H1 (cell line): ENCODE measurements around the gene RRP1B. TPM values are rescaled to one million over a fixed set of nuclear protein-coding genes. Genes with fewer than 3 reads are reported as not detected.

ENCODE experiments used
- CTCF ChIA-PET: fragments of 300-600 bp; sonication (Branson Sonifier 250); formaldehyde crosslinking; loops from one replicate; lab custom pipeline; 2021; ENCODE audit not compliant: partially characterized antibody; lab: Charles Lee
- POLR2A ChIA-PET: fragments of 300-600 bp; sonication (Branson Sonifier 250); formaldehyde crosslinking; loops from one replicate; lab custom pipeline; 2021; ENCODE audit warnings: inconsistent platforms; ENCODE audit not compliant: partially characterized antibody; lab: Charles Lee
- DNase-seq, 2 experiments: peaks; one replicate each; pipeline versions ENCODE4 v3.0.0 to v3.0.0-alpha.2; 2010 to 2022; ENCODE audit warnings: low spot score in 2 of 2, low read depth in 1 of 2, mixed read lengths in 1 of 2
- FAIRE-seq: peaks from 2 replicates; lab custom pipeline; 2011; peaks lifted over from hg19 to GRCh38; lab: Jason Lieb, UNC
- H2AFZ ChIP-seq: 2 replicates; pipeline ENCODE4 v1.8.1; 2012; ENCODE audit warnings: low read length, inconsistent platforms
- H2AK5ac ChIP-seq: 2 replicates; pipeline ENCODE4 v1.6.1; 2013; ENCODE audit warnings: low read depth, low read length
- H2BK120ac ChIP-seq: replicated peaks from 2 replicates; pipeline ENCODE3; 2013; ENCODE audit warnings: low read depth, low read length, inconsistent platforms
- H2BK12ac ChIP-seq: 2 replicates; pipeline ENCODE4 v1.6.1; 2013; ENCODE audit warnings: low read depth, low read length
- H2BK15ac ChIP-seq: 2 replicates; pipeline ENCODE4 v1.6.1; 2013; ENCODE audit warnings: low read length
- H2BK20ac ChIP-seq: 2 replicates; pipeline ENCODE4 v1.6.1; 2013; ENCODE audit warnings: low read length
- H2BK5ac ChIP-seq: 2 replicates; pipeline ENCODE4 v1.6.1; 2013; ENCODE audit warnings: low read depth, low read length
- H3K14ac ChIP-seq: 2 replicates; pipeline ENCODE4 v1.6.1; 2013; ENCODE audit warnings: inconsistent platforms; ENCODE audit not compliant: insufficient read length
- H3K18ac ChIP-seq: 2 replicates; pipeline ENCODE4 v1.6.1; 2013; ENCODE audit warnings: low read length; ENCODE audit errors: extremely low read depth
- H3K23ac ChIP-seq: 2 replicates; pipeline ENCODE4 v1.6.1; 2013; ENCODE audit warnings: inconsistent platforms; ENCODE audit not compliant: insufficient read length
- H3K23me2 ChIP-seq: 2 replicates; pipeline ENCODE4 v1.6.1; 2013; ENCODE audit warnings: low read depth, low read length
- H3K27ac ChIP-seq: 2 replicates; pipeline ENCODE4 v1.6.1; 2011; ENCODE audit warnings: low read depth, low read length, inconsistent platforms
- H3K27me3 ChIP-seq, 4 experiments: replicated peaks in 1 of 4; 1 replicate in 1 of 4; 2 replicates in 3 of 4; pipeline versions ENCODE4 v1.6.1 to v1.8.1; 2011 to 2013; ENCODE audit warnings: low read length in 3 of 4, mild to moderate bottlenecking in 3 of 4, inconsistent platforms in 2 of 4, mixed read lengths in 2 of 4, moderate library complexity in 1 of 4; ENCODE audit not compliant: control insufficient read depth in 3 of 4, insufficient read depth in 3 of 4; ENCODE audit errors: extremely low read depth in 1 of 4
- H3K36me3 ChIP-seq, 4 experiments: 2 replicates each; pipeline versions ENCODE4 v1.6.1 to v1.8.1; 2011 to 2013; ENCODE audit warnings: mild to moderate bottlenecking in 4 of 4, low read length in 3 of 4, moderate library complexity in 2 of 4, control low read depth in 1 of 4, inconsistent platforms in 1 of 4; ENCODE audit not compliant: insufficient read depth in 4 of 4, control insufficient read depth in 2 of 4
- H3K4ac ChIP-seq: replicated peaks from 2 replicates; pipeline ENCODE3; 2013; ENCODE audit warnings: low read length, low read depth, mixed read lengths, inconsistent platforms; ENCODE audit not compliant: insufficient read length
- H3K4me1 ChIP-seq, 4 experiments: replicated peaks in 1 of 4; 1 replicate in 1 of 4; 2 replicates in 3 of 4; pipeline versions ENCODE4 v1.6.1 to v1.8.1; 2011 to 2013; ENCODE audit warnings: low read length in 3 of 4, inconsistent platforms in 2 of 4, mixed read lengths in 1 of 4; ENCODE audit not compliant: insufficient read depth in 4 of 4, control insufficient read depth in 3 of 4
- H3K4me2 ChIP-seq, 2 experiments: 2 replicates each; pipeline versions ENCODE4 v1.6.1 to v1.8.1; 2011 to 2013; ENCODE audit warnings: low read depth in 2 of 2, low read length in 2 of 2, control low read depth in 1 of 2, inconsistent platforms in 1 of 2, mild to moderate bottlenecking in 1 of 2; ENCODE audit not compliant: insufficient read depth in 1 of 2
- H3K4me3 ChIP-seq, 4 experiments: fragments of 200-600, 300-600 bp in 1 of 4; sonication (generic), shearing (Covaris generic), sonication (Bioruptor Twin) in 1 of 4; 2 replicates each; pipeline versions ENCODE4 v1.5.1 to v1.8.1; 2011 to 2016; ENCODE audit warnings: low read length in 4 of 4, low read depth in 3 of 4, control low read depth in 2 of 4, inconsistent platforms in 2 of 4, mild to moderate bottlenecking in 2 of 4, mixed read lengths in 1 of 4, moderate library complexity in 1 of 4; ENCODE audit not compliant: insufficient read depth in 2 of 4; ENCODE audit errors: extremely low read depth in 1 of 4
- H3K56ac ChIP-seq: replicated peaks from 2 replicates; pipeline ENCODE3; 2013; ENCODE audit warnings: low read depth, mild to moderate bottlenecking, mixed read lengths, low read length, inconsistent platforms; ENCODE audit not compliant: insufficient read length
- H3K79me1 ChIP-seq: 2 replicates; pipeline ENCODE4 v1.6.1; 2013; ENCODE audit warnings: low read depth, low read length, control low read depth
- H3K79me2 ChIP-seq, 2 experiments: 2 replicates each; pipeline versions ENCODE4 v1.6.1 to v1.8.1; 2012 to 2013; ENCODE audit warnings: low read length in 2 of 2, mild to moderate bottlenecking in 2 of 2, inconsistent platforms in 1 of 2; ENCODE audit not compliant: insufficient read depth in 2 of 2, control insufficient read depth in 1 of 2
- H3K9ac ChIP-seq, 4 experiments: replicated peaks in 1 of 4; 1 replicate in 1 of 4; 2 replicates in 3 of 4; pipeline versions ENCODE4 v1.6.1 to v1.8.1; 2011 to 2013; ENCODE audit warnings: low read depth in 3 of 4, low read length in 3 of 4, control low read depth in 2 of 4, mild to moderate bottlenecking in 2 of 4, moderate library complexity in 2 of 4, inconsistent platforms in 1 of 4; ENCODE audit errors: extremely low read depth in 1 of 4
- H3K9me3 ChIP-seq, 2 experiments: 2 replicates each; pipeline versions ENCODE4 v1.6.1 to v1.8.1; 2012 to 2013; ENCODE audit warnings: mild to moderate bottlenecking in 2 of 2, moderate library complexity in 2 of 2, control low read depth in 1 of 2, inconsistent platforms in 1 of 2, low read depth in 1 of 2, low read length in 1 of 2, mixed read lengths in 1 of 2; ENCODE audit not compliant: insufficient read depth in 2 of 2
- H4K20me1 ChIP-seq, 2 experiments: replicated peaks in 1 of 2; 2 replicates each; pipeline versions ENCODE3 to v1.8.1; 2011 to 2013; ENCODE audit warnings: inconsistent platforms in 2 of 2, low read length in 2 of 2, mild to moderate bottlenecking in 1 of 2; ENCODE audit not compliant: insufficient read depth in 2 of 2, control insufficient read depth in 1 of 2
- H4K5ac ChIP-seq: 2 replicates; pipeline ENCODE4 v1.6.1; 2013; ENCODE audit warnings: low read length, low read depth, mixed read lengths, inconsistent platforms; ENCODE audit not compliant: insufficient read length
- H4K8ac ChIP-seq: 2 replicates; pipeline ENCODE4 v1.8.0; 2013; ENCODE audit warnings: mild to moderate bottlenecking, moderate library complexity, low read length, inconsistent platforms; ENCODE audit not compliant: insufficient read depth; ENCODE audit errors: extremely low read depth
- H4K91ac ChIP-seq: replicated peaks from 2 replicates; pipeline ENCODE3; 2013; ENCODE audit warnings: low read length, mixed read lengths, inconsistent platforms; ENCODE audit not compliant: insufficient read length
- BACH1 ChIP-seq: IDR thresholded peaks from 2 replicates; pipeline ENCODE4 v1.6.1; 2012; ENCODE audit warnings: low read length, improper control_type of control experiment
- CBX5 ChIP-seq: fragments of 300-800, 300-1000 bp; sonication (generic); IDR thresholded peaks from 2 replicates; pipeline ENCODE4 v1.7.1; 2016; ENCODE audit warnings: antibody characterized with exemption, low read length, low read depth
- KDM1A ChIP-seq: fragments of 200-600, 300-600 bp; sonication (generic); IDR thresholded peaks from 2 replicates; pipeline ENCODE4 v1.7.1; 2016; ENCODE audit warnings: mild to moderate bottlenecking, low read length, borderline replicate concordance
- KDM5A ChIP-seq: fragments of 200-600 bp; IDR thresholded peaks from 2 replicates; pipeline ENCODE4 v1.7.1; 2012; ENCODE audit warnings: mild to moderate bottlenecking, low read length, inconsistent platforms, mixed read lengths
- POLR2AphosphoS5 ChIP-seq: IDR thresholded peaks from 2 replicates; pipeline ENCODE4 v1.6.1; 2011; ENCODE audit warnings: low read depth, low read length
- SIX5 ChIP-seq: IDR thresholded peaks from 2 replicates; pipeline ENCODE4 v1.6.1; 2011; ENCODE audit warnings: mild to moderate bottlenecking, low read depth, low read length
- WGBS, 2 experiments: shearing (Covaris generic) in 1 of 2; methylation state at CpG; one replicate each; pipeline versions ENCODE4 v1.1.6 to v1.1.7; 2013 to 2015; ENCODE audit warnings: low lambda C conversion rate in 2 of 2, mixed read lengths in 2 of 2, inconsistent platforms in 1 of 2, low coverage in 1 of 2, missing lambda C conversion rate in 1 of 2; ENCODE audit not compliant: insufficient replicate concordance in 2 of 2, insufficient coverage in 1 of 2, insufficient read length in 1 of 2; ENCODE audit errors: extremely low coverage in 1 of 2, missing lambda C conversion rate in 1 of 2; 5-methylcytosine and 5-hydroxymethylcytosine counted together
- polyA plus RNA-seq, 7 experiments: library from polyadenylated mRNA; depleted of rRNA in 3 of 7; stranded (reverse) in 5 of 7; unstranded in 2 of 7; fragments of >200 nt in 5 of 7; fragments of 200-250 nt in 2 of 7; gene quantifications; 1 replicate in 5 of 7; 2 replicates in 1 of 7; 4 replicates in 1 of 7; pipeline versions ENCODE4 v1.2.1 to v1.2.3, GENCODE V29; 2011 to 2013; ENCODE audit warnings: missing spikeins in 2 of 7, mixed read lengths in 2 of 7
- total RNA-seq: library from RNA; stranded (reverse); fragmentation: NEBNext Ultra II Directional; extraction: Animal tissue kit (Norgen Biotek cat#: 25700); gene quantifications from 2 replicates; pipeline ENCODE4 v1.2.1, GENCODE V29; 2021
- TF ChIP-seq, protein P1 (sequence below): IDR thresholded peaks from 2 replicates; pipeline ENCODE4 v1.6.1; 2012; ENCODE audit warnings: low read length, inconsistent platforms

The RRP1B gene
- total and polyA plus RNA-seq, 2 of the 8 experiments (the other 6 are each of a cell fraction or from before 2014, with no cell fraction given) = 25.8 to 97.3 TPM

DNA sequence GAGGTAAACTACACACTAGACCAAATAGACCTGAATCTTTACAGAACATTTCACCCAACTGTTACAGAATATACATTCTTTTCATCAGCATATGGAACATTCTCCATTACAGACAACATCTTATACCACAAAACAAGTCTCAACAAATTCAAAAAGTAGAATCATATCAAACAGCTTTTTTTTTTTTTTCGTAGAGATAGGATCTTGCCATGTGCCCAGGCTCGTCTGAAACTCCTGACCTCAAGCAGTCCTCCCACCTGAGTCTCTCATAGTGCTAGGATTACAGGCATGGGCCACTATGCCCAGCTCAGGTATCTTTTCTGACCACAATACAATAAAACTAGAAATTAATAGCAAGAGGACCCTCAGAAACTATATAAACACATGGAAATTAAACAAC is 36.6 kb upstream of the RRP1B start:
- Histone ChIP-seq H3K14ac (no peak overlapping the region), H2BK15ac (no peak overlapping the region), H3K4ac (no peak overlapping the region), H3K18ac (no peak overlapping the region), H3K56ac (no peak overlapping the region), H2BK120ac (no peak overlapping the region), H3K4me2 (no peak overlapping the region), H4K91ac (no peak overlapping the region), H2AK5ac (no peak overlapping the region), H3K79me1 (no peaks in the 10 kb centered on the region), H3K36me3 (no peaks in the 10 kb centered on the region), H3K9ac (no peak overlapping the region), H3K27me3 (no peaks in the 10 kb centered on the region), H3K27ac (no peak overlapping the region), H2BK5ac (no peak overlapping the region), H4K20me1 (no peaks in the 10 kb centered on the region), H3K4me3 (no peak overlapping the region), H3K9me3 (peaks cover 0 to 3% of the 10 kb centered on the region in 2 experiments; a peak in 3 of 4 replicates), H3K79me2 (no peaks in the 10 kb centered on the region), H2BK12ac (no peak overlapping the region), H4K8ac (no peak overlapping the region), H4K5ac (no peak overlapping the region), H2BK20ac (no peak overlapping the region), H2AFZ (no peak overlapping the region), H3K4me1 (no peaks in the 10 kb centered on the region; a peak in 1 of 7 replicates), H3K23ac (no peak overlapping the region), H3K23me2 (no peaks in the 10 kb centered on the region)
- DNase-seq (no peak), FAIRE-seq (no peak)
- 87% methylated on average over 2 of the region's 2 CpGs; no CpG with 5 or more reads in 1 of the 2 experiments for WGBS, 2 experiments
- CTCF ChIA-PET = interaction anchor here (1.1 kb wide), 1 partner anchor 10 kb away, joined by 3 read pairs; no protein-coding TSS in a partner anchor
- POLR2A ChIA-PET = no interaction called here
- TF ChIP-seq CBX5 (no peak), BACH1 (no peak), POLR2AphosphoS5 (no peak), KDM1A (no peak), KDM5A (no peak), SIX5 (no peak)
- TF ChIP-seq, protein P1, sequence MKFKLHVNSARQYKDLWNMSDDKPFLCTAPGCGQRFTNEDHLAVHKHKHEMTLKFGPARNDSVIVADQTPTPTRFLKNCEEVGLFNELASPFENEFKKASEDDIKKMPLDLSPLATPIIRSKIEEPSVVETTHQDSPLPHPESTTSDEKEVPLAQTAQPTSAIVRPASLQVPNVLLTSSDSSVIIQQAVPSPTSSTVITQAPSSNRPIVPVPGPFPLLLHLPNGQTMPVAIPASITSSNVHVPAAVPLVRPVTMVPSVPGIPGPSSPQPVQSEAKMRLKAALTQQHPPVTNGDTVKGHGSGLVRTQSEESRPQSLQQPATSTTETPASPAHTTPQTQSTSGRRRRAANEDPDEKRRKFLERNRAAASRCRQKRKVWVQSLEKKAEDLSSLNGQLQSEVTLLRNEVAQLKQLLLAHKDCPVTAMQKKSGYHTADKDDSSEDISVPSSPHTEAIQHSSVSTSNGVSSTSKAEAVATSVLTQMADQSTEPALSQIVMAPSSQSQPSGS = no peak
